GM18867 (cell line): ENCODE results near the gene PABPN1L.

Experiments
- ATAC-seq: cut with Tn5 transposase; IDR thresholded peaks from one replicate; pipeline ENCODE4 v1.9.1; 2021; ENCODE audit warnings: mild to moderate bottlenecking, moderate library complexity; ENCODE audit not compliant: unreplicated experiment

PABPN1L gene

GRCh38 chr16:88853325-88853941 lies 13.0 kb downstream of the PABPN1L start:
- no peak for ATAC-seq

GRCh38 chr16:88851616-88852015 lies 14.8 kb downstream of the PABPN1L start:
- no peak for ATAC-seq

GRCh38 chr16:88850531-88851199 lies 15.8 kb downstream of the PABPN1L start:
- ATAC-seq = no peak

GRCh38 chr16:88848557-88848956 lies 17.9 kb downstream of the PABPN1L start:
- no peak for ATAC-seq

- no peak for ATAC-seq
These were observed 18.8 kb downstream of the PABPN1L start for GRCh38 chr16:88847654-88848053.

GRCh38 chr16:88846088-88846487 lies 20.4 kb downstream of the PABPN1L start:
- no peak for ATAC-seq

- ATAC-seq = no peak
These were observed 21.9 kb downstream of the PABPN1L start for GRCh38 chr16:88844419-88845036.

GRCh38 chr16:88843256-88843655 lies 23.2 kb downstream of the PABPN1L start:
- no peak for ATAC-seq

GRCh38 chr16:88842806-88843205 lies 23.7 kb downstream of the PABPN1L start:
- ATAC-seq = no peak

GRCh38 chr16:88842308-88842756 lies 24.1 kb downstream of the PABPN1L start:
- no peak for ATAC-seq

- no peak for ATAC-seq
These were observed 24.7 kb downstream of the PABPN1L start for GRCh38 chr16:88841521-88842307.

- no peak for ATAC-seq
These were observed 25.8 kb downstream of the PABPN1L start for GRCh38 chr16:88840600-88841215.

GRCh38 chr16:88839745-88840599 lies 26.5 kb downstream of the PABPN1L start:
- ATAC-seq = no peak

- ATAC-seq = no peak
These were observed 27.4 kb downstream of the PABPN1L start for GRCh38 chr16:88839026-88839529.

GRCh38 chr16:88838566-88838965 lies 27.9 kb downstream of the PABPN1L start:
- no peak for ATAC-seq

GRCh38 chr16:88837806-88838205 lies 28.7 kb downstream of the PABPN1L start:
- no peak for ATAC-seq

- no peak for ATAC-seq
These were observed 29.7 kb downstream of the PABPN1L start for GRCh38 chr16:88836791-88837190.

GRCh38 chr16:88835818-88836217 lies 30.6 kb downstream of the PABPN1L start:
- no peak for ATAC-seq

- ATAC-seq = no peak
These were observed 31.1 kb downstream of the PABPN1L start for GRCh38 chr16:88835383-88835782.

- ATAC-seq = no peak
These were observed 31.8 kb downstream of the PABPN1L start for GRCh38 chr16:88834670-88835069.
